22Rv1 (cell line): ENCODE data around the gene PDE6G.

Experiments used
- ZFX ChIP-seq: fragments of 450-650 bp; IDR thresholded peaks from 2 replicates; pipeline ENCODE4 v1.6.1; 2017; ENCODE audit warnings: antibody characterized with exemption, borderline replicate concordance
- TF ChIP-seq, protein P1 (sequence below): fragments of 450-650 bp; IDR thresholded peaks from 2 replicates; pipeline ENCODE4 v1.5.1; 2017; ENCODE audit warnings: mild to moderate bottlenecking

DNA sequence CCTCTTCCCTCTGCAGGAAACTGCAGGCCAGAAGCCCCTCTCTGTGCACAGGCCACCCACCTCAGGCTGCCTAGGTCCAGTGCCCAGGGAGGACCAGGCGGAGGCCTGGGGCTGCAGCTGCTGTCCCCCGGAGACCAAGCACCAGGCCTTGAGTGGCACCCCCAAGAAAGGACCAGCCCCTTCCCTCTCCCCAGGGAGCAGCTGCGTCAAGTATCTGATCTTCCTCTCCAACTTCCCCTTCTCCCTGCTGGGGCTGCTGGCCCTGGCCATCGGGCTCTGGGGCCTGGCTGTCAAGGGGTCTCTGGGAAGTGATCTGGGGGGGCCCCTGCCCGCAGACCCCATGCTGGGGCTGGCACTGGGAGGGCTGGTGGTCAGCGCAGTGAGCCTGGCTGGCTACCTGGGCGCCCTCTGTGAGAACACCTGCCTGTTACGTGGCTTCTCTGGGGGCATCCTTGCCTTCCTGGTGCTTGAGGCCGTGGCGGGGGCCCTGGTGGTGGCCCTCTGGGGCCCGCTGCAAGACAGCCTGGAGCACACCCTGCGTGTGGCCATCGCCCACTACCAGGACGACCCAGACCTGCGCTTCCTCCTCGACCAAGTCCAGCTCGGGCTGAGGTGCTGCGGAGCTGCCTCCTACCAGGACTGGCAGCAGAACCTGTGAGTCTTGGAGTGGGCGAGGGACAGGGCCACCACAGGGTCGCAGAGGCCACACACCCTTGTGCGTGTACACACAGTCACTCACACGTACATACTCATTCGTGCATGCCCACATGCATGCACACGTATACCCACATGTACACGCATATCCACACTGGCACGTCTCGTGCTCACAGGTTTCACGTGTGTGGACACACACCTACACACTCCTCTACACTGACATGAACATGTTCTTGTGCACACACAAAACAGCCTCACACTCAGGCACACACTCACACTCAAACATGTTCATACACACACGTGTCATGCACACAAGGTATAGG, 11.1 kb downstream of the PDE6G start:
- TF ChIP-seq, protein P1, sequence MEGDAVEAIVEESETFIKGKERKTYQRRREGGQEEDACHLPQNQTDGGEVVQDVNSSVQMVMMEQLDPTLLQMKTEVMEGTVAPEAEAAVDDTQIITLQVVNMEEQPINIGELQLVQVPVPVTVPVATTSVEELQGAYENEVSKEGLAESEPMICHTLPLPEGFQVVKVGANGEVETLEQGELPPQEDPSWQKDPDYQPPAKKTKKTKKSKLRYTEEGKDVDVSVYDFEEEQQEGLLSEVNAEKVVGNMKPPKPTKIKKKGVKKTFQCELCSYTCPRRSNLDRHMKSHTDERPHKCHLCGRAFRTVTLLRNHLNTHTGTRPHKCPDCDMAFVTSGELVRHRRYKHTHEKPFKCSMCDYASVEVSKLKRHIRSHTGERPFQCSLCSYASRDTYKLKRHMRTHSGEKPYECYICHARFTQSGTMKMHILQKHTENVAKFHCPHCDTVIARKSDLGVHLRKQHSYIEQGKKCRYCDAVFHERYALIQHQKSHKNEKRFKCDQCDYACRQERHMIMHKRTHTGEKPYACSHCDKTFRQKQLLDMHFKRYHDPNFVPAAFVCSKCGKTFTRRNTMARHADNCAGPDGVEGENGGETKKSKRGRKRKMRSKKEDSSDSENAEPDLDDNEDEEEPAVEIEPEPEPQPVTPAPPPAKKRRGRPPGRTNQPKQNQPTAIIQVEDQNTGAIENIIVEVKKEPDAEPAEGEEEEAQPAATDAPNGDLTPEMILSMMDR, result no peak
- no peak for TF ChIP-seq ZFX
